GM12892 (cell line): ENCODE results near the gene SLCO2B1.
A peak's percentile ranks its signal among the peaks of the same experiment; 100 is the strongest.

Experiments
- DNase-seq: peaks from one replicate; pipeline ENCODE4 v3.0.0; 2011; ENCODE audit not compliant: insufficient read length
- FAIRE-seq: peaks from 2 replicates; lab custom pipeline; 2011; peaks lifted over from hg19 to GRCh38; lab: Jason Lieb, UNC
- POLR2A ChIP-seq: IDR thresholded peaks from 2 replicates; pipeline ENCODE4 v1.6.1; 2011; ENCODE audit warnings: low read depth, low read length, control low read depth
- POLR2AphosphoS5 ChIP-seq: IDR thresholded peaks from 2 replicates; pipeline ENCODE4 v1.6.1; 2011; ENCODE audit warnings: low read depth, low read length, control low read depth
- TAF1 ChIP-seq: IDR thresholded peaks from 2 replicates; pipeline ENCODE4 v1.6.1; 2011; ENCODE audit warnings: low read depth, mild to moderate bottlenecking, control low read depth, low read length, borderline replicate concordance

Gene SLCO2B1

GRCh38 chr11:75189108-75189507 is 38.2 kb downstream of the SLCO2B1 start:
- no peak for DNase-seq
- TF ChIP-seq POLR2AphosphoS5: no peak
- no peak for FAIRE-seq

- TF ChIP-seq POLR2AphosphoS5 (no peak), TAF1 (no peak), POLR2A (no peak)
- DNase-seq (no peak), FAIRE-seq (no peak)
Observed at GRCh38 chr11:75189911-75190310, 39.0 kb downstream of the SLCO2B1 start.

GRCh38 chr11:75190652-75191329 is 39.9 kb downstream of the SLCO2B1 start:
- no peak for TF ChIP-seq TAF1
- TF ChIP-seq POLR2AphosphoS5: no peak
- no peak for TF ChIP-seq POLR2A
- DNase-seq (no peak), FAIRE-seq (no peak)

GRCh38 chr11:75191330-75191717 is 40.4 kb downstream of the SLCO2B1 start:
- DNase-seq (no peak), FAIRE-seq (no peak)

GRCh38 chr11:75193271-75193670 is 42.4 kb downstream of the SLCO2B1 start:
- no peak for DNase-seq
- FAIRE-seq: no peak
- TF ChIP-seq TAF1 (no peak), POLR2AphosphoS5 (no peak), POLR2A (no peak)

More at GRCh38 chr11:75191330-75191717, 40.4 kb downstream of the SLCO2B1 start:
- TF ChIP-seq POLR2A (no peak), POLR2AphosphoS5 (no peak), TAF1 (no peak)

- FAIRE-seq: no peak
- DNase-seq: no peak
- TF ChIP-seq TAF1 (no peak), POLR2A (no peak)
Observed at GRCh38 chr11:75193711-75194110, 42.8 kb downstream of the SLCO2B1 start.

GRCh38 chr11:75194147-75194546 is 43.2 kb downstream of the SLCO2B1 start:
- DNase-seq (no peak), FAIRE-seq (no peak)
- no peak for TF ChIP-seq TAF1
- no peak for TF ChIP-seq POLR2A
- TF ChIP-seq POLR2AphosphoS5: no peak

- TF ChIP-seq POLR2AphosphoS5 (no peak), POLR2A (no peak), TAF1 (no peak)
- no peak for FAIRE-seq
- no peak for DNase-seq
Observed at GRCh38 chr11:75195167-75195962, 44.5 kb downstream of the SLCO2B1 start.

- FAIRE-seq (no peak), DNase-seq (no peak)
- TF ChIP-seq POLR2AphosphoS5 (no peak), POLR2A (no peak), TAF1 (no peak)
Observed at GRCh38 chr11:75196426-75196825, 45.5 kb downstream of the SLCO2B1 start.

GRCh38 chr11:75197512-75198277 is 46.8 kb downstream of the SLCO2B1 start:
- no peak for DNase-seq
- TF ChIP-seq TAF1 (no peak), POLR2A (no peak), POLR2AphosphoS5 (no peak)
- peak; percentile 24 for FAIRE-seq

GRCh38 chr11:75198278-75198973 is 47.5 kb downstream of the SLCO2B1 start:
- TF ChIP-seq POLR2A (no peak), TAF1 (no peak), POLR2AphosphoS5 (no peak)
- no peak for FAIRE-seq
- no peak for DNase-seq

GRCh38 chr11:75199412-75199955 is 48.6 kb downstream of the SLCO2B1 start:
- DNase-seq (no peak), FAIRE-seq (no peak)
- TF ChIP-seq POLR2AphosphoS5 (no peak), TAF1 (no peak), POLR2A (no peak)
